A549 (cell line): ENCODE data around the gene TNKS2. TPM values are rescaled to one million over a fixed set of nuclear protein-coding genes. Genes with fewer than 3 reads are reported as not detected.

Source experiments
- ATAC-seq, 2 experiments: fragments of 200-7000 bp in 1 of 2; fragments of >200 bp in 1 of 2; cut with Nextera tagmentation in 1 of 2; cut with Tn5 transposase in 1 of 2; 3 replicates each; pipeline versions ENCODE4 v1.8.0 to v1.9.1; 2018 to 2020; ENCODE audit warnings: mild to moderate bottlenecking in 1 of 2, moderate library complexity in 1 of 2
- CTCF ChIA-PET: fragments of 300-600 bp; sonication (Branson Sonifier 250); formaldehyde crosslinking; extraction: SDS; loops from one replicate; lab custom pipeline; 2021; ENCODE audit warnings: antibody characterized with exemption, inconsistent platforms; lab: Yijun Ruan, JAX
- POLR2A ChIA-PET: fragments of 350-600 bp; formaldehyde crosslinking; extraction: SDS; loops from one replicate; lab custom pipeline; 2021; ENCODE audit warnings: antibody characterized with exemption, inconsistent platforms; lab: Yijun Ruan, JAX
- DNase-seq, 2 experiments: peaks; one replicate each; pipeline versions ENCODE4 v3.0.0 to v3.0.0-alpha.2; 2011 to 2016; ENCODE audit warnings: low read depth in 1 of 2, low spot score in 1 of 2
- FAIRE-seq: peaks from 2 replicates; lab custom pipeline; 2011; peaks lifted over from hg19 to GRCh38; lab: Jason Lieb, UNC
- H3K27ac ChIP-seq, 2 experiments: fragments of >200 bp; sonication (Bioruptor Twin); formaldehyde crosslinking; 3 replicates each; pipeline ENCODE4 v1.5.1; 2016 to 2017
- H3K4me1 ChIP-seq: fragments of >200 bp; sonication (Bioruptor Twin); formaldehyde crosslinking; 3 replicates; pipeline ENCODE4 v1.6.1; 2016
- H3K4me2 ChIP-seq: fragments of >200 bp; sonication (Bioruptor Twin); formaldehyde crosslinking; 3 replicates; pipeline ENCODE4 v1.6.1; 2016
- H3K4me3 ChIP-seq: fragments of >200 bp; sonication (Bioruptor Twin); formaldehyde crosslinking; 3 replicates; pipeline ENCODE4 v1.5.1; 2016
- H3K9me3 ChIP-seq: fragments of >200 bp; sonication (Bioruptor Twin); formaldehyde crosslinking; 3 replicates; pipeline ENCODE4 v1.6.1; 2016
- CBX2 ChIP-seq: fragments of 200-600 bp; sonication (generic); IDR thresholded peaks from 2 replicates; pipeline ENCODE4 v1.6.1; 2016; ENCODE audit warnings: low read depth, mild to moderate bottlenecking, borderline replicate concordance
- CEBPB ChIP-seq, 2 experiments: fragments of >200 bp in 1 of 2; sonication (Bioruptor Twin) in 1 of 2; formaldehyde crosslinking in 1 of 2; IDR thresholded peaks; 2 replicates each; pipeline ENCODE4 v1.6.1; 2012 to 2016
- CHD2 ChIP-seq: fragments of 150-350 bp; IDR thresholded peaks from 2 replicates; pipeline ENCODE4 v1.6.1; 2014; ENCODE audit warnings: low read length; ENCODE audit not compliant: partially characterized antibody
- CHD4 ChIP-seq: fragments of 200-600 bp; sonication (generic); IDR thresholded peaks from 2 replicates; pipeline ENCODE4 v1.6.1; 2016; ENCODE audit warnings: antibody characterized with exemption, mild to moderate bottlenecking, borderline replicate concordance
- FOSB ChIP-seq: fragments of 250-450 bp; sonication (Bioruptor Pico); IDR thresholded peaks from 2 replicates; pipeline ENCODE4 v1.5.0; 2020; ENCODE audit warnings: mild to moderate bottlenecking, moderate library complexity
- GATA3 ChIP-seq: IDR thresholded peaks from 2 replicates; pipeline ENCODE4 v1.6.1; 2012; ENCODE audit warnings: borderline replicate concordance
- HEYL ChIP-seq: fragments of 250-450 bp; sonication (Bioruptor Pico); IDR thresholded peaks from 2 replicates; pipeline ENCODE4 v1.8.0; 2021; ENCODE audit warnings: mild to moderate bottlenecking, moderate library complexity
- HOXA7 ChIP-seq: fragments of 250-450 bp; sonication (Bioruptor Pico); IDR thresholded peaks from 2 replicates; pipeline ENCODE4 v1.5.0; 2020; ENCODE audit warnings: mild to moderate bottlenecking, moderate library complexity
- HOXB13 ChIP-seq: fragments of 250-450 bp; sonication (Bioruptor Pico); IDR thresholded peaks from 2 replicates; pipeline ENCODE4 v1.5.0; 2020; ENCODE audit warnings: low read depth, mild to moderate bottlenecking, moderate library complexity
- MAZ ChIP-seq: fragments of 150-350 bp; IDR thresholded peaks from 2 replicates; pipeline ENCODE4 v1.6.1; 2014; ENCODE audit warnings: antibody characterized with exemption, low read depth, low read length, borderline replicate concordance
- NPAS2 ChIP-seq: fragments of 250-450 bp; sonication (Bioruptor Pico); IDR thresholded peaks from 2 replicates; pipeline ENCODE4 v1.8.0; 2022; ENCODE audit warnings: mild to moderate bottlenecking, moderate library complexity, borderline replicate concordance
- RCOR1 ChIP-seq: fragments of 150-350 bp; IDR thresholded peaks from 2 replicates; pipeline ENCODE4 v1.6.1; 2014; ENCODE audit warnings: antibody characterized with exemption, low read length, low read depth
- RFX5 ChIP-seq: fragments of 450-650 bp; IDR thresholded peaks from 2 replicates; pipeline ENCODE4 v1.7.1; 2014; ENCODE audit warnings: antibody characterized with exemption, mild to moderate bottlenecking, moderate library complexity
- RNF2 ChIP-seq: fragments of 200-600 bp; sonication (generic); IDR thresholded peaks from 2 replicates; pipeline ENCODE4 v1.6.1; 2016; ENCODE audit warnings: low read depth, mild to moderate bottlenecking, antibody characterized with exemption, moderate library complexity, borderline replicate concordance
- TFCP2L1 ChIP-seq: fragments of 250-450 bp; sonication (Bioruptor Pico); IDR thresholded peaks from 2 replicates; pipeline ENCODE4 v1.5.0; 2021; ENCODE audit warnings: mild to moderate bottlenecking
- ZC3H11A ChIP-seq: fragments of 450-650 bp; IDR thresholded peaks from 2 replicates; pipeline ENCODE4 v1.6.1; 2014; ENCODE audit warnings: antibody characterized with exemption, mild to moderate bottlenecking
- ZFP36 ChIP-seq: fragments of 450-650 bp; IDR thresholded peaks from 2 replicates; pipeline ENCODE4 v1.6.1; 2014; ENCODE audit warnings: borderline replicate concordance; ENCODE audit not compliant: partially characterized antibody
- WGBS: methylation state at CpG from one replicate; pipeline ENCODE4 v1.1.6; 2017; ENCODE audit errors: missing lambda C conversion rate; 5-methylcytosine and 5-hydroxymethylcytosine counted together
- polyA plus RNA-seq, 4 experiments: library from polyadenylated mRNA; depleted of rRNA in 3 of 4; stranded (reverse); fragments of >200 nt; fragmentation: RNase III in 1 of 4; extraction: RNeasy Plus Mini Kit Qiagen cat#74134 plus additional on column Dnase treatment in 1 of 4; gene quantifications; 2 replicates in 3 of 4; 3 replicates in 1 of 4; pipeline ENCODE4 v1.2.3, GENCODE V29; 2011 to 2017
- TF ChIP-seq, protein P1 (sequence below): IDR thresholded peaks from 2 replicates; pipeline ENCODE4 v1.6.1; 2012
- TF ChIP-seq, protein P2 (sequence below): fragments of 250-450 bp; sonication (Bioruptor Pico); IDR thresholded peaks from 2 replicates; pipeline ENCODE4 v1.5.0; 2020; ENCODE audit warnings: low read depth, mild to moderate bottlenecking, moderate library complexity
- TF ChIP-seq, protein P3 (sequence below): fragments of 150-350 bp; IDR thresholded peaks from 2 replicates; pipeline ENCODE4 v1.6.1; 2014; ENCODE audit warnings: low read depth, mild to moderate bottlenecking, low read length
- TF ChIP-seq, protein P4 (sequence below): IDR thresholded peaks from 2 replicates; pipeline ENCODE4 v1.6.1; 2012; ENCODE audit warnings: low read depth, borderline replicate concordance

Gene TNKS2
- polyA plus RNA-seq, 2 of the 4 experiments (the other 2 are of a cell fraction): 20.6 to 45.3 TPM

DNA sequence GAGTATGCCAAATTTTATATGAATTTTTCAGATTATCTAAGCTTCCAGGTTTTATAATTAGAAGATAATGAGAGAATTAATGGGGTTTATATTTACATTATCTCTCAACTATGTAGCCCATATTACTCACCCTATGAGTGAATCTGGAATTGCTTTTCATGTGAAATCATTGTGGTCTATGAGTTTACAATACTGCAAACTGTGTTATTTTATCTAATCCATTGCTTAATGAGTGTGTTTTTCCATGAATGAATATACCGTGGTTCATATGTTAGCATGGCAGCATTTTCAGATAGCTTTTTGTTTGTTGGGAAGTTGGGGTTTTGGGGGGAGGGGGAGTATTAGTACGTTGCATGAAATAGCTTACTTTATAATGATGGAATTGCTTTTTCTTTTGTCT, 66.5 kb downstream of the TNKS2 start:
- no peak overlapping the region for H3K4me3 ChIP-seq
- no peak overlapping the region for H3K27ac ChIP-seq
- WGBS: 88% methylated on average over 2 of the region's 2 CpGs
- DNase-seq (no peak), FAIRE-seq (no peak), ATAC-seq (no peak)
- no peaks in the 10 kb centered on the region for H3K4me1 ChIP-seq
- no peak overlapping the region for H3K4me2 ChIP-seq
- ChIA-PET POLR2A (no interaction called here), CTCF (interaction anchor here (1.0 to 1.6 kb wide), 3 partner anchors 8 to 230 kb away, joined by 3 read pairs; no protein-coding TSS in a partner anchor)
- no peak for TF ChIP-seq NPAS2 (CRISPR knock-in tag)
- H3K9me3 ChIP-seq: no peaks in the 10 kb centered on the region

DNA sequence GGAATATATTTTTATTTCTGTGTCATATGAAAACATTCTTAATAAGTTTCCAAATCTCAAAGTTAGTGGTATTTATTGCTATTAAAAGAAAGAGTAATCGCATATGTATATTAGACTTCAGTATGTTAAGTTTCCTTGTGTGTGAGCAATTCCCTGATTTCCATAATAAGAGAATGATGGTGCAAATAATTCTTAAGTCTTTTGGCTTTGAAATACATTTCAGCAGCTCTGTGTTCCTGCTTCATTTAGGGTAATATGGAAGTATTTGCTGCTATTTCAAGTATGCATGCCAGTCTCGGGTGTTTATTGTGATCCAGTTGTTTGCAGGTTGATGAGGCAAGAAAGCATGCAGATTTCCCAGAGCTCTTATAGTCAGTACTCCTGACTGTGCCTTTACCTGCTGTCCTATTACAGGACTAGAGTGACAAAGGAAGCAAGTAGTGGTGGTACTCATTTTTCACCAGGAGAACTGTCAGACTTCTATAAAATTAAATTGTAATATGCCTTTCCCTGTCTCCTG, 67.4 kb downstream of the TNKS2 start:
- no peak for DNase-seq
- no peak for FAIRE-seq
- ATAC-seq: no peak
- no peaks in the 10 kb centered on the region for H3K4me1 ChIP-seq
- H3K27ac ChIP-seq: no peak overlapping the region
- ChIA-PET POLR2A (no interaction called here), CTCF (interaction anchor here (1.1 kb wide), 1 partner anchor 8 kb away, joined by 3 read pairs; no protein-coding TSS in a partner anchor)
- no peaks in the 10 kb centered on the region for H3K9me3 ChIP-seq
- H3K4me2 ChIP-seq: no peak overlapping the region
- TF ChIP-seq HOXB13 (CRISPR knock-in tag) (no peak), CHD4 (no peak), TFCP2L1 (CRISPR knock-in tag) (no peak), ZFP36 (no peak), RNF2 (no peak), GATA3 (no peak), MAZ (no peak)
- WGBS: 88% methylated on average over 2 of the region's 2 CpGs
- H3K4me3 ChIP-seq: no peak overlapping the region

DNA sequence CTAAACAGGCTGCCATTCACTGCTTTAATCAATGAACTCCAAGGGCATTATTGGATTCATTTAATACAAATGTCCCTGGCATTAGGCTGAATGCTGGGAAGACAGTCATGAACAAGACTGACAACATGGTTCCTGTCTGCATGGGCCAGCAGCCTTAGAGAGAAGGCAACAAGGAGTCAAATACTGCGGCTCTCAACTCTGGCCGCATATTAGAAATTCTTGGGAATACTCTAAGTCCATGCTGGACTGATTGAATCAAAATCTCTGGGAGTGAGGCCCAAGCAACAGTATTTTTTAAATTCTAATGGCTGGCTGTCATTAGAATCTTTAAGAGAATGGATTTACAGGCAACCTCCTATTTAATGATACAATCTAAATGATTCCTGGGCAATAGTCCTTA, 76.9 kb downstream of the TNKS2 start:
- no peak overlapping the region for H3K4me2 ChIP-seq
- FAIRE-seq (no peak), DNase-seq (no peak), ATAC-seq (no peak)
- ChIA-PET POLR2A (no interaction called here), CTCF (no interaction called here)
- H3K9me3 ChIP-seq: no peaks in the 10 kb centered on the region
- H3K4me3 ChIP-seq: no peak overlapping the region
- TF ChIP-seq ZC3H11A: no peak
- TF ChIP-seq, protein P1, sequence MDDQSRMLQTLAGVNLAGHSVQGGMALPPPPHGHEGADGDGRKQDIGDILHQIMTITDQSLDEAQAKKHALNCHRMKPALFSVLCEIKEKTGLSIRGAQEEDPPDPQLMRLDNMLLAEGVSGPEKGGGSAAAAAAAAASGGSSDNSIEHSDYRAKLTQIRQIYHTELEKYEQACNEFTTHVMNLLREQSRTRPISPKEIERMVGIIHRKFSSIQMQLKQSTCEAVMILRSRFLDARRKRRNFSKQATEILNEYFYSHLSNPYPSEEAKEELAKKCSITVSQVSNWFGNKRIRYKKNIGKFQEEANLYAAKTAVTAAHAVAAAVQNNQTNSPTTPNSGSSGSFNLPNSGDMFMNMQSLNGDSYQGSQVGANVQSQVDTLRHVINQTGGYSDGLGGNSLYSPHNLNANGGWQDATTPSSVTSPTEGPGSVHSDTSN: no peak
- no peak for TF ChIP-seq FOSB (CRISPR knock-in tag)
- no peak for TF ChIP-seq HOXA7 (CRISPR knock-in tag)
- no peak for TF ChIP-seq RNF2
- TF ChIP-seq, protein P2, sequence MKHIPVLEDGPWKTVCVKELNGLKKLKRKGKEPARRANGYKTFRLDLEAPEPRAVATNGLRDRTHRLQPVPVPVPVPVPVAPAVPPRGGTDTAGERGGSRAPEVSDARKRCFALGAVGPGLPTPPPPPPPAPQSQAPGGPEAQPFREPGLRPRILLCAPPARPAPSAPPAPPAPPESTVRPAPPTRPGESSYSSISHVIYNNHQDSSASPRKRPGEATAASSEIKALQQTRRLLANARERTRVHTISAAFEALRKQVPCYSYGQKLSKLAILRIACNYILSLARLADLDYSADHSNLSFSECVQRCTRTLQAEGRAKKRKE (CRISPR knock-in tag): no peak
- TF ChIP-seq CEBPB (IDR thresholded peaks at IDR 0.05): no peak
- no peak for TF ChIP-seq MAZ
- TF ChIP-seq, protein P3, sequence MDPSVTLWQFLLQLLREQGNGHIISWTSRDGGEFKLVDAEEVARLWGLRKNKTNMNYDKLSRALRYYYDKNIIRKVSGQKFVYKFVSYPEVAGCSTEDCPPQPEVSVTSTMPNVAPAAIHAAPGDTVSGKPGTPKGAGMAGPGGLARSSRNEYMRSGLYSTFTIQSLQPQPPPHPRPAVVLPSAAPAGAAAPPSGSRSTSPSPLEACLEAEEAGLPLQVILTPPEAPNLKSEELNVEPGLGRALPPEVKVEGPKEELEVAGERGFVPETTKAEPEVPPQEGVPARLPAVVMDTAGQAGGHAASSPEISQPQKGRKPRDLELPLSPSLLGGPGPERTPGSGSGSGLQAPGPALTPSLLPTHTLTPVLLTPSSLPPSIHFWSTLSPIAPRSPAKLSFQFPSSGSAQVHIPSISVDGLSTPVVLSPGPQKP: no peak
- TF ChIP-seq CHD2: no peak
- no peak for TF ChIP-seq RCOR1
- TF ChIP-seq RFX5: no peak
- TF ChIP-seq HEYL: no peak
- no peak for TF ChIP-seq CBX2
- TF ChIP-seq, protein P4, sequence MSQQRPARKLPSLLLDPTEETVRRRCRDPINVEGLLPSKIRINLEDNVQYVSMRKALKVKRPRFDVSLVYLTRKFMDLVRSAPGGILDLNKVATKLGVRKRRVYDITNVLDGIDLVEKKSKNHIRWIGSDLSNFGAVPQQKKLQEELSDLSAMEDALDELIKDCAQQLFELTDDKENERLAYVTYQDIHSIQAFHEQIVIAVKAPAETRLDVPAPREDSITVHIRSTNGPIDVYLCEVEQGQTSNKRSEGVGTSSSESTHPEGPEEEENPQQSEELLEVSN: no peak
- TF ChIP-seq ZFP36: no peak
- TF ChIP-seq TFCP2L1 (CRISPR knock-in tag): no peak
- H3K4me1 ChIP-seq: no peaks in the 10 kb centered on the region
- 97% methylated on average over 2 of the region's 2 CpGs for WGBS
- H3K27ac ChIP-seq: no peak overlapping the region
